ENCODE measurements around the gene CAP1. TPM values are rescaled to one million over a fixed set of nuclear protein-coding genes. Genes with fewer than 3 reads are reported as not detected.
A peak's percentile ranks its signal among the peaks of the same experiment; 100 is the strongest.

Gene CAP1
- total RNA-seq, 3 donors from 2014 or later, result 357 to 488 (median 444) TPM

DNA sequence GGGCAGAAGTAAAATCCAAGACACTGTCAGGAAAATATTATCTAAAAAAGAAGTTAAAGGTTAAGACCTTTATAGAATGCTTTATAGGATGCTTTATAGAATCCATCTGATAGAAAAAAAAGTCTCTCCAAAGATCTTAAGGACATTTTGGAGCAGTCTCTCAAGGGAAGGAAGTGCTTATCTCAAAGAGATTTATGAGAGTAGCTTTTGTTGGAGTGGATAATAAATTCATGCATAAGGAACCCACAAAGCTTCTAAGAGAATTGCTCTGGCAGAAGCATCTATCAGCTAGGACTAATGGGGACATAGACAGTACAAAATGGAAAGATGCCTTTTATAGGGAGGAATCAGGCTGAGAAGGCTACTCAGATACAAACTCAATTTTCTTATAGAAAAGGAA is 12.9 kb upstream of the CAP1 start:
- Histone ChIP-seq H3K4me1 (ENCODE audit: low read depth) (peaks cover 34% of the 10 kb centered on the region), H3K9me3 (peaks cover 5% of the 10 kb centered on the region), H3K4me3 (no peak overlapping the region), H3K36me3 (ENCODE audit: low read depth) (no peaks in the 10 kb centered on the region)
- TF ChIP-seq, protein P1, sequence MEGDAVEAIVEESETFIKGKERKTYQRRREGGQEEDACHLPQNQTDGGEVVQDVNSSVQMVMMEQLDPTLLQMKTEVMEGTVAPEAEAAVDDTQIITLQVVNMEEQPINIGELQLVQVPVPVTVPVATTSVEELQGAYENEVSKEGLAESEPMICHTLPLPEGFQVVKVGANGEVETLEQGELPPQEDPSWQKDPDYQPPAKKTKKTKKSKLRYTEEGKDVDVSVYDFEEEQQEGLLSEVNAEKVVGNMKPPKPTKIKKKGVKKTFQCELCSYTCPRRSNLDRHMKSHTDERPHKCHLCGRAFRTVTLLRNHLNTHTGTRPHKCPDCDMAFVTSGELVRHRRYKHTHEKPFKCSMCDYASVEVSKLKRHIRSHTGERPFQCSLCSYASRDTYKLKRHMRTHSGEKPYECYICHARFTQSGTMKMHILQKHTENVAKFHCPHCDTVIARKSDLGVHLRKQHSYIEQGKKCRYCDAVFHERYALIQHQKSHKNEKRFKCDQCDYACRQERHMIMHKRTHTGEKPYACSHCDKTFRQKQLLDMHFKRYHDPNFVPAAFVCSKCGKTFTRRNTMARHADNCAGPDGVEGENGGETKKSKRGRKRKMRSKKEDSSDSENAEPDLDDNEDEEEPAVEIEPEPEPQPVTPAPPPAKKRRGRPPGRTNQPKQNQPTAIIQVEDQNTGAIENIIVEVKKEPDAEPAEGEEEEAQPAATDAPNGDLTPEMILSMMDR (IDR thresholded peaks at IDR 0.05), result no peak
- ATAC-seq (no peak), DNase-seq (no peak)
- intact Hi-C loops (cut with DNase I, micrococcal nuclease), result loop anchor here in 1 of 2 donors (2.0 kb wide), 1 partner anchor 47 kb away; no protein-coding TSS in a partner anchor

DNA sequence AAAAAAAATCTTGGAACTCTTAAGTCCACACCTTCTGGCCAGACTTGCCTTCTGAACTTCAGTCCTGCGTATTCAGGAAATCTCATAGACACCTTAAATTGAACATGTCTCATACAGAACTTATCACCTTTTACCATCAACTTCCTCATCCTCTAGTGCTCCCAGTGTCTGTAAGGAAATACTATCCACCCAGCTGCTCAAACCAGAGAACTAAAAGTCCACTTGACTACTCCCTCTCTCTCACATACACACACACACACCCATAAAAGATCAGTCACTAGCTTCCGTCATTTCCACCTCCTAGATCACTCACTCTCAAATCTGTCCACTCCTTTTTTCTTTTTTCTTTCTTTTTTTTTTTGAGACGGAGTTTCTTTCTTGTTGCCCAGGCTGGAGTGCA is 10.9 kb upstream of the CAP1 start:
- TF ChIP-seq, protein P1 (IDR thresholded peaks at IDR 0.05), result no peak
- Histone ChIP-seq H3K36me3 (ENCODE audit: low read depth) (no peaks in the 10 kb centered on the region), H3K4me1 (ENCODE audit: low read depth) (peaks cover 34% of the 10 kb centered on the region), H3K9me3 (peaks cover 5% of the 10 kb centered on the region), H3K4me3 (no peak overlapping the region)
- ATAC-seq (peak; percentile 95), DNase-seq (peak in 1 of 3 donors; percentile 60)
- intact Hi-C loops (cut with DNase I, micrococcal nuclease), result loop anchor here in 1 of 2 donors (2.0 kb wide), 1 partner anchor 49 kb away; no protein-coding TSS in a partner anchor

DNA sequence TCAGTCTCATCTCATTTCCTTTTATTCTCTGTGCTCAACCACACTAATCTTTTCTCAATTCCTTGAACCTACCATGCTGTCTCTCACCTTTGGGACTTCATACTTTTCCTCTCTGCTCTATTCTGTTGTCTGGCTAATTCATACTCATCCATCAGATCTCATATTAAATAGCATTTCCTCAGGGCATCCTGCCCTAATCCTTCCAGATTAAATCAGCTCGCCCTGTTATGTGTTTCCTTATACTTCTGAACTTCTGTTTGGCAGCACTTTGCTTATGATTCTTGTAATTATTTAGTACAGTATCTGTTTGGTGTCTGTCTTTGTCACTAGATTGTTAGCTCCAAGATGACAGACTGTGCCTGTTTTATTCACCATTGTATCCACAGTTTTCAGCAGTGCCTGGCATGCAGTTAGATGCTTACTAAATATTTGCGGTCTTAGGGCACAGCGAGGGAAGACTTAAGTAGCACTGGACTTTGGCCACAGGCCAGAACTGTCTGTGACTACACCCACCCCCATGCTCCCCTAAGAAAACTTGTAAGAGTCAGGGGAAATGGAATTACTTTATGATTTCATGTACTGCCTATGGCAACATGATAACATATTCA is 9.9 kb upstream of the CAP1 start:
- TF ChIP-seq, protein P1 (IDR thresholded peaks at IDR 0.05), result no peak
- intact Hi-C loops (cut with DNase I, micrococcal nuclease), result no loop called here
- Histone ChIP-seq H3K36me3 (ENCODE audit: low read depth) (no peaks in the 10 kb centered on the region), H3K9me3 (peaks cover 5% of the 10 kb centered on the region), H3K4me1 (ENCODE audit: low read depth) (peaks cover 34% of the 10 kb centered on the region), H3K4me3 (no peak overlapping the region)
- no peak for DNase-seq
- no peak for ATAC-seq

DNA sequence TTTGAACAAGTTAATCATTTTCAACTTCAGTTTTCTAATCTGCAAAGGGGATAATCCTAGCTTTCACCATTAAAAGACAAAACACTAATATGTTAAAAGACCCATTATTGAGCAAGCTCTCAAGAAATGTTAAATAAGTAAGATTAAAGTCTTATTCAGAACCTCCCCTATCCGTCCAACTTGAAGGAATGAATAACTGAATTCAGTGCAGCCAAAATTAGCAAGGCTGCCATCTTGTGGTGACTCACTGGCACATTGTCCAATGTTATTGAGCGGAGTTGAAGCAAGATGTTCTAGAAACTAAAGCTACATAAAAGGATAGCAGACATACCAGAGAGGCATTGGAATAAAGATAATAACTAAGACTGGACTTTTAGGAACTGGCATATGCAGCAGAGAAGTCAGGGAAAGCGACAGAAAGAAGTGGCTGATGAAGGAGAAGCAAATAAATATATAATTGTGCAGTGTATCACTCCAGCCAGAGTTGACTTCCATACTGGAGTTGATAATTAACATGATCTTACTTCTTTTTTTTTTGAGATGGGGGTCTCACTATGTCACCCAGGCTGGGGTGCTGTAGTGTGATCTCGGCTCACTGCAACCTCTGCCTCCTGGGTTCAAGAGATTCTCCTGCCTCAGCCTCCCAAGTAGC is 8.2 kb upstream of the CAP1 start:
- H3K9me3 ChIP-seq, result no peaks in the 10 kb centered on the region
- DNase-seq (peak in 1 of 3 donors; percentile 86), ATAC-seq (peak; percentile 52)
- H3K4me3 ChIP-seq, result no peak overlapping the region
- H3K36me3 ChIP-seq (ENCODE audit: low read depth), result no peaks in the 10 kb centered on the region
- intact Hi-C loops (cut with DNase I, micrococcal nuclease), result no loop called here
- TF ChIP-seq, protein P1 (IDR thresholded peaks at IDR 0.05), result peak; percentile 35
- peaks cover 34% of the 10 kb centered on the region for H3K4me1 ChIP-seq (ENCODE audit: low read depth)

DNA sequence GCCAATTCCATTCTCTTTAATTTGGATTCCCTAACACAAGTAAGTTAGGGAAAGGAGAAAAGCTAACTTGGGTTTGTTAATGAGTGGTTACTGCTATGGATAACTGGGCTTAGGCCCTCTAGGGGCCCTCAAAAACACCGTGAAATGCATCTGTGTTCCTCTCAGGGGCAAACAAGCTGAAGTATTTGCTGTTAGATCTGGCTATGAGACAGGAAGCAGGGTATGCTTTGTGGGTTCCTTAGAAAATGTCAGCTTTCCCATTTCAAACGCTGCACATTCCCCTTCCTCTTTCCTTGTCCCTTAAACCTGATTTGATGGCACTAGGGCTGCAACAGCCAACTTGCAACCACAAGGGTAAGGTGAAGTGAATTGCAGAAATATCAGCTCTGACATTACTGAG is 5.7 kb upstream of the CAP1 start:
- TF ChIP-seq, protein P1 (IDR thresholded peaks at IDR 0.05), result no peak
- peaks cover 41% of the 10 kb centered on the region for H3K4me1 ChIP-seq (ENCODE audit: low read depth)
- no peak for ATAC-seq
- H3K4me3 ChIP-seq, result no peak overlapping the region
- H3K36me3 ChIP-seq (ENCODE audit: low read depth), result no peaks in the 10 kb centered on the region
- H3K9me3 ChIP-seq, result no peaks in the 10 kb centered on the region
- no peak for DNase-seq
- intact Hi-C loops (cut with DNase I, micrococcal nuclease), result no loop called here

All from mucosa of descending colon (tissue), 3 donors.